Muscle layer of duodenum (tissue), 2 donors: ENCODE results near the gene TFPT.

Source experiments
- H3K27ac ChIP-seq: one replicate; pipeline ENCODE4 v1.7.0; 2013; ENCODE audit warnings: mild to moderate bottlenecking, low read length
- H3K27me3 ChIP-seq: one replicate; pipeline ENCODE4 v1.7.0; 2013; ENCODE audit warnings: low read depth, mild to moderate bottlenecking, control low read depth, low read length
- H3K36me3 ChIP-seq, 2 donors: one replicate each; pipeline ENCODE4 v1.7.0; 2013; ENCODE audit warnings: low read length in 2 of 2, control low read depth in 1 of 2, mild to moderate bottlenecking in 1 of 2; ENCODE audit not compliant: insufficient read depth in 2 of 2, control insufficient read depth in 1 of 2
- H3K4me1 ChIP-seq, 2 donors: one replicate each; pipeline ENCODE4 v1.7.0; 2013; ENCODE audit warnings: low read length in 2 of 2, mild to moderate bottlenecking in 2 of 2, control low read depth in 1 of 2, moderate library complexity in 1 of 2; ENCODE audit not compliant: insufficient read depth in 2 of 2, control insufficient read depth in 1 of 2
- H3K4me3 ChIP-seq, 2 donors: one replicate each; pipeline ENCODE4 v1.7.0; 2013; ENCODE audit warnings: low read length in 2 of 2, low read depth in 1 of 2, mild to moderate bottlenecking in 1 of 2
- H3K9me3 ChIP-seq, 2 donors: one replicate each; pipeline ENCODE4 v1.7.0; 2013; ENCODE audit warnings: low read length in 2 of 2, control low read depth in 1 of 2, mild to moderate bottlenecking in 1 of 2; ENCODE audit not compliant: control insufficient read depth in 1 of 2
- donor health status: healthy.

The TFPT gene

GRCh38 chr19:54115109-54116063, at the start of gene TFPT, which contains the start of gene PRPF31:
TSS of gene TFPT (minus strand) at chr19:54115657. CDS start at chr19:54115269, 388 bp downstream.
TSS of gene PRPF31 (plus strand) at chr19:54115754. CDS start at chr19:54118279, 2,525 bp downstream.
- peaks cover 21 to 29% of the 10 kb centered on the region in 2 donors for H3K36me3 ChIP-seq
- peaks cover 0 to 24% of the 10 kb centered on the region in 2 donors for H3K4me1 ChIP-seq
- H3K27ac ChIP-seq, result peak within 1 kb of the TSS; percentile 99
- peak within 1 kb of the TSS; percentile 84 to 94 for H3K4me3 ChIP-seq
- H3K9me3 ChIP-seq, result no peaks in the 10 kb centered on the region
- H3K27me3 ChIP-seq, result no peaks in the 10 kb centered on the region

GRCh38 chr19:54165222-54165621, 49.8 kb upstream of the TFPT start:
- H3K4me3 ChIP-seq, result no peak overlapping the region
- no peaks in the 10 kb centered on the region for H3K27me3 ChIP-seq
- H3K36me3 ChIP-seq, result no peaks in the 10 kb centered on the region
- no peaks in the 10 kb centered on the region for H3K9me3 ChIP-seq
- peaks cover 7 to 31% of the 10 kb centered on the region in 2 donors for H3K4me1 ChIP-seq
- H3K27ac ChIP-seq, result no peak overlapping the region

GRCh38 chr19:54164369-54165068, 49.1 kb upstream of the TFPT start:
- Histone ChIP-seq H3K27ac (no peak overlapping the region), H3K4me1 (peaks cover 8 to 31% of the 10 kb centered on the region in 2 donors), H3K4me3 (no peak overlapping the region), H3K9me3 (no peaks in the 10 kb centered on the region), H3K27me3 (no peaks in the 10 kb centered on the region), H3K36me3 (no peaks in the 10 kb centered on the region)

GRCh38 chr19:54162884-54163283, 47.4 kb upstream of the TFPT start:
- Histone ChIP-seq H3K36me3 (peaks cover 0 to 4% of the 10 kb centered on the region in 2 donors), H3K4me1 (peaks cover 14 to 38% of the 10 kb centered on the region in 2 donors), H3K27ac (peak overlapping the region; percentile 56), H3K9me3 (no peaks in the 10 kb centered on the region), H3K27me3 (no peaks in the 10 kb centered on the region), H3K4me3 (peak overlapping the region; percentile 33 to 59)

- H3K27me3 ChIP-seq, result no peaks in the 10 kb centered on the region
- peaks cover 0 to 8% of the 10 kb centered on the region in 2 donors for H3K36me3 ChIP-seq
- peak overlapping the region; percentile 56 for H3K27ac ChIP-seq
- peaks cover 14 to 38% of the 10 kb centered on the region in 2 donors for H3K4me1 ChIP-seq
- peak overlapping the region; percentile 33 to 59 for H3K4me3 ChIP-seq
- H3K9me3 ChIP-seq, result no peaks in the 10 kb centered on the region
Observed at GRCh38 chr19:54162241-54162805, 46.9 kb upstream of the TFPT start.

GRCh38 chr19:54160854-54161253, 45.4 kb upstream of the TFPT start:
- H3K4me1 ChIP-seq, result peaks cover 14 to 38% of the 10 kb centered on the region in 2 donors
- H3K27me3 ChIP-seq, result no peaks in the 10 kb centered on the region
- peak overlapping the region; percentile 81 to 83 for H3K4me3 ChIP-seq
- no peak overlapping the region for H3K27ac ChIP-seq
- no peaks in the 10 kb centered on the region for H3K9me3 ChIP-seq
- H3K36me3 ChIP-seq, result peaks cover 7 to 21% of the 10 kb centered on the region in 2 donors

- H3K4me1 ChIP-seq, result peaks cover 14 to 38% of the 10 kb centered on the region in 2 donors
- H3K27me3 ChIP-seq, result no peaks in the 10 kb centered on the region
- H3K27ac ChIP-seq, result peak overlapping the region; percentile 82
- H3K4me3 ChIP-seq, result peak overlapping the region; percentile 81 to 83
- peaks cover 9 to 27% of the 10 kb centered on the region in 2 donors for H3K36me3 ChIP-seq
- no peaks in the 10 kb centered on the region for H3K9me3 ChIP-seq
Observed at GRCh38 chr19:54160182-54160811, 44.8 kb upstream of the TFPT start.

GRCh38 chr19:54159352-54160181, 44.1 kb upstream of the TFPT start, which contains the start of gene LENG1:
TSS of gene LENG1 (minus strand) at chr19:54159721. CDS start at chr19:54159695, 26 bp downstream.
- Histone ChIP-seq H3K4me1 (peaks cover 14 to 36% of the 10 kb centered on the region in 2 donors), H3K9me3 (no peaks in the 10 kb centered on the region), H3K27ac (peak within 1 kb of the TSS; percentile 89), H3K27me3 (no peaks in the 10 kb centered on the region), H3K36me3 (peaks cover 16 to 34% of the 10 kb centered on the region in 2 donors), H3K4me3 (peak within 1 kb of the TSS; percentile 81 to 92)

GRCh38 chr19:54158812-54159351, 43.4 kb upstream of the TFPT start:
- Histone ChIP-seq H3K27ac (peak overlapping the region; percentile 89), H3K9me3 (no peaks in the 10 kb centered on the region)

GRCh38 chr19:54156953-54157352, 41.5 kb upstream of the TFPT start:
- no peaks in the 10 kb centered on the region for H3K27me3 ChIP-seq
- no peak overlapping the region for H3K4me3 ChIP-seq
- peaks cover 31 to 60% of the 10 kb centered on the region in 2 donors for H3K36me3 ChIP-seq
- H3K9me3 ChIP-seq, result no peaks in the 10 kb centered on the region
- peaks cover 14 to 32% of the 10 kb centered on the region in 2 donors for H3K4me1 ChIP-seq
- no peak overlapping the region for H3K27ac ChIP-seq

More at GRCh38 chr19:54158812-54159351, 43.4 kb upstream of the TFPT start:
- peaks cover 23 to 41% of the 10 kb centered on the region in 2 donors for H3K36me3 ChIP-seq
- peaks cover 14 to 33% of the 10 kb centered on the region in 2 donors for H3K4me1 ChIP-seq
- H3K27me3 ChIP-seq, result no peaks in the 10 kb centered on the region
- H3K4me3 ChIP-seq, result peak overlapping the region; percentile 81 to 92
